Hepatic stellate cell (primary cell): ENCODE data around the gene FARS2.
A peak's percentile ranks its signal among the peaks of the same experiment; 100 is the strongest.

Source experiments
- DNase-seq: peaks from one replicate; pipeline ENCODE4 v3.0.0; 2011; ENCODE audit warnings: low spot score

FARS2 gene

GRCh38 chr6:5287205-5287965 lies 26.1 kb downstream of the FARS2 start:
- peak; percentile 70 for DNase-seq

GRCh38 chr6:5287966-5288297 lies 26.6 kb downstream of the FARS2 start:
- no peak for DNase-seq

- no peak for DNase-seq
Measured at GRCh38 chr6:5290097-5290496, 28.8 kb downstream of the FARS2 start.

- DNase-seq, result no peak
Measured at GRCh38 chr6:5290500-5290899, 29.2 kb downstream of the FARS2 start.

GRCh38 chr6:5292154-5292553 lies 30.8 kb downstream of the FARS2 start:
- no peak for DNase-seq

GRCh38 chr6:5293692-5294091 lies 32.4 kb downstream of the FARS2 start:
- DNase-seq, result no peak

GRCh38 chr6:5294392-5295211 lies 33.3 kb downstream of the FARS2 start:
- no peak for DNase-seq

- no peak for DNase-seq
Measured at GRCh38 chr6:5295623-5296022, 34.3 kb downstream of the FARS2 start.

- DNase-seq, result no peak
Measured at GRCh38 chr6:5300206-5300764, 39.0 kb downstream of the FARS2 start.

GRCh38 chr6:5302220-5302946 lies 41.1 kb downstream of the FARS2 start:
- DNase-seq, result no peak

GRCh38 chr6:5302995-5303622 lies 41.8 kb downstream of the FARS2 start:
- DNase-seq, result no peak

GRCh38 chr6:5303682-5304081 lies 42.4 kb downstream of the FARS2 start:
- no peak for DNase-seq

- no peak for DNase-seq
Measured at GRCh38 chr6:5305968-5306626, 44.8 kb downstream of the FARS2 start.

- DNase-seq, result no peak
Measured at GRCh38 chr6:5307058-5307457, 45.7 kb downstream of the FARS2 start.

GRCh38 chr6:5308066-5308465 lies 46.8 kb downstream of the FARS2 start:
- no peak for DNase-seq

- DNase-seq, result no peak
Measured at GRCh38 chr6:5314191-5314865, 53.0 kb downstream of the FARS2 start.

- DNase-seq, result no peak
Measured at GRCh38 chr6:5315881-5316280, 54.6 kb downstream of the FARS2 start.

- no peak for DNase-seq
Measured at GRCh38 chr6:5316951-5317350, 55.6 kb downstream of the FARS2 start.

GRCh38 chr6:5318617-5319272 lies 57.4 kb downstream of the FARS2 start:
- DNase-seq, result no peak

GRCh38 chr6:5323979-5324378 lies 62.7 kb downstream of the FARS2 start:
- no peak for DNase-seq
